H4 (cell line): ENCODE results near the gene VPS37B. TPM values are rescaled to one million over a fixed set of nuclear protein-coding genes. Genes with fewer than 3 reads are reported as not detected.

Source experiments
- DNase-seq: peaks from one replicate; pipeline ENCODE4 v3.0.0-alpha.2; 2015; ENCODE audit warnings: low spot score
- total RNA-seq: library from RNA; depleted of rRNA; stranded (reverse); fragments of >200 nt; shearing (Covaris generic); gene quantifications from 2 replicates; pipeline ENCODE4 v1.2.3, GENCODE V29; 2014

Gene VPS37B
- total RNA-seq, 1 experiment from 2014 or later, result 29.2 TPM

- no peak for DNase-seq
Measured at GRCh38 chr12:122852336-122853275, 43.3 kb downstream of the VPS37B start.

GRCh38 chr12:122851820-122852219 is 44.1 kb downstream of the VPS37B start:
- no peak for DNase-seq

GRCh38 chr12:122850695-122851350 is 45.1 kb downstream of the VPS37B start:
- peak; percentile 29 for DNase-seq

- DNase-seq, result no peak
Measured at GRCh38 chr12:122850048-122850445, 45.9 kb downstream of the VPS37B start.

- no peak for DNase-seq
Measured at GRCh38 chr12:122849352-122850047, 46.4 kb downstream of the VPS37B start.

- DNase-seq, result no peak
Measured at GRCh38 chr12:122848471-122849351, 47.2 kb downstream of the VPS37B start.

- DNase-seq, result no peak
Measured at GRCh38 chr12:122847921-122848421, 48.0 kb downstream of the VPS37B start.

GRCh38 chr12:122847516-122847836 is 48.4 kb downstream of the VPS37B start:
- DNase-seq, result no peak

GRCh38 chr12:122846622-122847515 is 49.1 kb downstream of the VPS37B start:
- DNase-seq, result no peak

- DNase-seq, result no peak
Measured at GRCh38 chr12:122845865-122846621, 49.9 kb downstream of the VPS37B start.

GRCh38 chr12:122845041-122845864 is 50.7 kb downstream of the VPS37B start:
- DNase-seq, result no peak

GRCh38 chr12:122844366-122844971 is 51.5 kb downstream of the VPS37B start:
- no peak for DNase-seq

- DNase-seq, result no peak
Measured at GRCh38 chr12:122843455-122843854, 52.5 kb downstream of the VPS37B start.

- DNase-seq, result no peak
Measured at GRCh38 chr12:122842505-122843405, 53.2 kb downstream of the VPS37B start.

GRCh38 chr12:122841544-122842321 is 54.2 kb downstream of the VPS37B start:
- peak; percentile 74 for DNase-seq
